Measurements from ENCODE around the gene CORO7.

Gene CORO7

GRCh38 chr16:4460936-4461249 is 44.5 kb upstream of the CORO7 start:
- Histone ChIP-seq H3K27me3 (ENCODE audit: control insufficient read depth in 3 of 3, insufficient read depth in 3 of 3, low read depth in 1 of 3, low read length in 3 of 3) (no peaks in the 10 kb centered on the region), H3K79me1 (ENCODE audit: low read depth, low read length) (peaks cover 5% of the 10 kb centered on the region), H3K23ac (ENCODE audit: low read depth, low read length, poor library complexity) (no peak overlapping the region), H4K8ac (ENCODE audit: low read depth, low read length) (no peak overlapping the region), H3K14ac (ENCODE audit: low read length) (no peak overlapping the region), H4K91ac (ENCODE audit: low read depth, low read length, poor library complexity) (no peak overlapping the region), H3K9ac (ENCODE audit: low read depth, low read length, poor library complexity) (no peak overlapping the region), H2BK120ac (ENCODE audit: low read depth, low read length) (no peak overlapping the region), H3K9me3 (replicated peaks in 1 of 2; ENCODE audit: control insufficient read depth in 2 of 2, insufficient read depth in 1 of 2, low read depth in 1 of 2, low read length in 2 of 2) (no peaks in the 10 kb centered on the region), H2AK5ac (ENCODE audit: low read depth, low read length) (no peak overlapping the region), H2BK12ac (ENCODE audit: low read length) (no peak overlapping the region), H2BK15ac (ENCODE audit: low read length) (no peak overlapping the region), H2BK5ac (ENCODE audit: low read length) (no peak overlapping the region), H2AFZ (ENCODE audit: low read length) (no peak overlapping the region), H3K18ac (ENCODE audit: low read length) (no peak overlapping the region), H3K4me2 (ENCODE audit: insufficient read depth, low read length, poor library complexity, severe bottlenecking) (no peak overlapping the region), H3K36me3 (replicated peaks in 1 of 2; ENCODE audit: control insufficient read depth in 2 of 2, insufficient read depth in 2 of 2, low read length in 2 of 2) (peaks cover 19 to 50% of the 10 kb centered on the region in 2 donors), H3K27ac (replicated peaks; ENCODE audit: low read length) (no peak overlapping the region), H3K4me3 (ENCODE audit: low read length in 2 of 2) (no peak overlapping the region), H3K4me1 (ENCODE audit: control insufficient read depth in 2 of 2, insufficient read depth in 1 of 2, low read depth in 1 of 2, low read length in 2 of 2) (peaks cover 8 to 9% of the 10 kb centered on the region in 2 donors), H3K4ac (ENCODE audit: low read length) (no peak overlapping the region)
- no CpG with 5 or more reads among the region's 5 CpGs for WGBS, 2 donors (ENCODE audit: extremely low coverage in 2 of 2, insufficient read length in 2 of 2, insufficient replicate concordance in 1 of 2)
- no peak for DNase-seq (ENCODE audit: low spot score)

GRCh38 chr16:4455951-4456350 is 39.6 kb upstream of the CORO7 start:
- H3K36me3 ChIP-seq (replicated peaks in 1 of 2; ENCODE audit: control insufficient read depth in 2 of 2, insufficient read depth in 2 of 2, low read length in 2 of 2): peaks cover 18 to 86% of the 10 kb centered on the region in 2 donors
- no peak overlapping the region for H2AFZ ChIP-seq (ENCODE audit: low read length)
- no peak overlapping the region for H2BK15ac ChIP-seq (ENCODE audit: low read length)
- H3K4me3 ChIP-seq (ENCODE audit: low read length in 2 of 2): peak overlapping the region in 1 of 2 donors; percentile 59
- no peaks in the 10 kb centered on the region for H3K9me3 ChIP-seq (replicated peaks in 1 of 2; ENCODE audit: control insufficient read depth in 2 of 2, insufficient read depth in 1 of 2, low read depth in 1 of 2, low read length in 2 of 2)
- H3K9ac ChIP-seq (ENCODE audit: low read depth, low read length, poor library complexity): no peak overlapping the region
- no CpG with 5 or more reads among the region's 10 CpGs for WGBS, 2 donors (ENCODE audit: extremely low coverage in 2 of 2, insufficient read length in 2 of 2, insufficient replicate concordance in 1 of 2)
- H3K18ac ChIP-seq (ENCODE audit: low read length): no peak overlapping the region
- H3K27ac ChIP-seq (replicated peaks; ENCODE audit: low read length): no peak overlapping the region
- H4K8ac ChIP-seq (ENCODE audit: low read depth, low read length): no peak overlapping the region
- H2BK12ac ChIP-seq (ENCODE audit: low read length): no peak overlapping the region
- H4K91ac ChIP-seq (ENCODE audit: low read depth, low read length, poor library complexity): no peak overlapping the region
- H2BK5ac ChIP-seq (ENCODE audit: low read length): no peak overlapping the region
- no peaks in the 10 kb centered on the region for H3K27me3 ChIP-seq (ENCODE audit: control insufficient read depth in 3 of 3, insufficient read depth in 3 of 3, low read depth in 1 of 3, low read length in 3 of 3)
- H3K23ac ChIP-seq (ENCODE audit: low read depth, low read length, poor library complexity): no peak overlapping the region
- no peak overlapping the region for H2AK5ac ChIP-seq (ENCODE audit: low read depth, low read length)
- H3K4me2 ChIP-seq (ENCODE audit: insufficient read depth, low read length, poor library complexity, severe bottlenecking): no peak overlapping the region
- no peak for DNase-seq (ENCODE audit: low spot score)
- H3K79me1 ChIP-seq (ENCODE audit: low read depth, low read length): peaks cover 3% of the 10 kb centered on the region
- H3K14ac ChIP-seq (ENCODE audit: low read length): no peak overlapping the region
- H3K4me1 ChIP-seq (ENCODE audit: control insufficient read depth in 2 of 2, insufficient read depth in 1 of 2, low read depth in 1 of 2, low read length in 2 of 2): peaks cover 0 to 2% of the 10 kb centered on the region in 2 donors
- no peak overlapping the region for H3K4ac ChIP-seq (ENCODE audit: low read length)
- no peak overlapping the region for H2BK120ac ChIP-seq (ENCODE audit: low read depth, low read length)

GRCh38 chr16:4455081-4455480 is 38.7 kb upstream of the CORO7 start:
- no CpG with 5 or more reads among the region's 14 CpGs for WGBS, 2 donors (ENCODE audit: extremely low coverage in 2 of 2, insufficient read length in 2 of 2, insufficient replicate concordance in 1 of 2)
- H3K36me3 ChIP-seq (replicated peaks in 1 of 2; ENCODE audit: control insufficient read depth in 2 of 2, insufficient read depth in 2 of 2, low read length in 2 of 2): peaks cover 25 to 91% of the 10 kb centered on the region in 2 donors

GRCh38 chr16:4454623-4455022 is 38.2 kb upstream of the CORO7 start:
- Histone ChIP-seq H3K9ac (ENCODE audit: low read depth, low read length, poor library complexity) (no peak overlapping the region), H2BK12ac (ENCODE audit: low read length) (no peak overlapping the region), H2AFZ (ENCODE audit: low read length) (no peak overlapping the region), H4K91ac (ENCODE audit: low read depth, low read length, poor library complexity) (no peak overlapping the region), H3K36me3 (replicated peaks in 1 of 2; ENCODE audit: control insufficient read depth in 2 of 2, insufficient read depth in 2 of 2, low read length in 2 of 2) (peaks cover 27 to 92% of the 10 kb centered on the region in 2 donors), H3K4me3 (ENCODE audit: low read length in 2 of 2) (no peak overlapping the region), H2AK5ac (ENCODE audit: low read depth, low read length) (no peak overlapping the region), H3K9me3 (replicated peaks in 1 of 2; ENCODE audit: control insufficient read depth in 2 of 2, insufficient read depth in 1 of 2, low read depth in 1 of 2, low read length in 2 of 2) (no peaks in the 10 kb centered on the region), H2BK5ac (ENCODE audit: low read length) (no peak overlapping the region), H3K23ac (ENCODE audit: low read depth, low read length, poor library complexity) (no peak overlapping the region), H2BK15ac (ENCODE audit: low read length) (no peak overlapping the region), H3K4me1 (ENCODE audit: control insufficient read depth in 2 of 2, insufficient read depth in 1 of 2, low read depth in 1 of 2, low read length in 2 of 2) (peaks cover 0 to 2% of the 10 kb centered on the region in 2 donors), H3K79me1 (ENCODE audit: low read depth, low read length) (peaks cover 3% of the 10 kb centered on the region), H4K8ac (ENCODE audit: low read depth, low read length) (no peak overlapping the region), H3K18ac (ENCODE audit: low read length) (no peak overlapping the region), H2BK120ac (ENCODE audit: low read depth, low read length) (no peak overlapping the region), H3K27me3 (ENCODE audit: control insufficient read depth in 3 of 3, insufficient read depth in 3 of 3, low read depth in 1 of 3, low read length in 3 of 3) (no peaks in the 10 kb centered on the region), H3K14ac (ENCODE audit: low read length) (no peak overlapping the region), H3K4me2 (ENCODE audit: insufficient read depth, low read length, poor library complexity, severe bottlenecking) (no peak overlapping the region), H3K4ac (ENCODE audit: low read length) (no peak overlapping the region), H3K27ac (replicated peaks; ENCODE audit: low read length) (no peak overlapping the region)
- DNase-seq (ENCODE audit: low spot score): no peak
- no CpG with 5 or more reads among the region's 9 CpGs for WGBS, 2 donors (ENCODE audit: extremely low coverage in 2 of 2, insufficient read length in 2 of 2, insufficient replicate concordance in 1 of 2)

More at GRCh38 chr16:4455081-4455480, 38.7 kb upstream of the CORO7 start:
- H3K18ac ChIP-seq (ENCODE audit: low read length): peak overlapping the region; percentile 8
- no peak overlapping the region for H3K4ac ChIP-seq (ENCODE audit: low read length)
- H3K14ac ChIP-seq (ENCODE audit: low read length): no peak overlapping the region
- no peak overlapping the region for H4K91ac ChIP-seq (ENCODE audit: low read depth, low read length, poor library complexity)
- H3K79me1 ChIP-seq (ENCODE audit: low read depth, low read length): peaks cover 3% of the 10 kb centered on the region
- no peak overlapping the region for H2BK15ac ChIP-seq (ENCODE audit: low read length)
- H3K27ac ChIP-seq (replicated peaks; ENCODE audit: low read length): no peak overlapping the region
- no peaks in the 10 kb centered on the region for H3K27me3 ChIP-seq (ENCODE audit: control insufficient read depth in 3 of 3, insufficient read depth in 3 of 3, low read depth in 1 of 3, low read length in 3 of 3)
- H3K4me3 ChIP-seq (ENCODE audit: low read length in 2 of 2): peak overlapping the region in 1 of 2 donors; percentile 35
- no peak overlapping the region for H2BK12ac ChIP-seq (ENCODE audit: low read length)
- H3K4me2 ChIP-seq (ENCODE audit: insufficient read depth, low read length, poor library complexity, severe bottlenecking): no peak overlapping the region
- H2BK120ac ChIP-seq (ENCODE audit: low read depth, low read length): no peak overlapping the region
- H3K9ac ChIP-seq (ENCODE audit: low read depth, low read length, poor library complexity): peak overlapping the region; percentile 63
- peak overlapping the region; percentile 34 for H3K23ac ChIP-seq (ENCODE audit: low read depth, low read length, poor library complexity)
- H2BK5ac ChIP-seq (ENCODE audit: low read length): no peak overlapping the region
- H2AK5ac ChIP-seq (ENCODE audit: low read depth, low read length): no peak overlapping the region
- DNase-seq (ENCODE audit: low spot score): no peak
- no peaks in the 10 kb centered on the region for H3K9me3 ChIP-seq (replicated peaks in 1 of 2; ENCODE audit: control insufficient read depth in 2 of 2, insufficient read depth in 1 of 2, low read depth in 1 of 2, low read length in 2 of 2)
- H3K4me1 ChIP-seq (ENCODE audit: control insufficient read depth in 2 of 2, insufficient read depth in 1 of 2, low read depth in 1 of 2, low read length in 2 of 2): peaks cover 0 to 2% of the 10 kb centered on the region in 2 donors
- no peak overlapping the region for H4K8ac ChIP-seq (ENCODE audit: low read depth, low read length)
- H2AFZ ChIP-seq (ENCODE audit: low read length): no peak overlapping the region
